COLO829 (cell line): Measurements from ENCODE around the gene SELENOO.

Experiments used
- DNase-seq: peaks from one replicate; pipeline ENCODE4 v3.0.0; 2012; ENCODE audit warnings: low spot score

The SELENOO gene

GRCh38 chr22:50217543-50218152 is 16.8 kb downstream of the SELENOO start:
- no peak for DNase-seq

DNA sequence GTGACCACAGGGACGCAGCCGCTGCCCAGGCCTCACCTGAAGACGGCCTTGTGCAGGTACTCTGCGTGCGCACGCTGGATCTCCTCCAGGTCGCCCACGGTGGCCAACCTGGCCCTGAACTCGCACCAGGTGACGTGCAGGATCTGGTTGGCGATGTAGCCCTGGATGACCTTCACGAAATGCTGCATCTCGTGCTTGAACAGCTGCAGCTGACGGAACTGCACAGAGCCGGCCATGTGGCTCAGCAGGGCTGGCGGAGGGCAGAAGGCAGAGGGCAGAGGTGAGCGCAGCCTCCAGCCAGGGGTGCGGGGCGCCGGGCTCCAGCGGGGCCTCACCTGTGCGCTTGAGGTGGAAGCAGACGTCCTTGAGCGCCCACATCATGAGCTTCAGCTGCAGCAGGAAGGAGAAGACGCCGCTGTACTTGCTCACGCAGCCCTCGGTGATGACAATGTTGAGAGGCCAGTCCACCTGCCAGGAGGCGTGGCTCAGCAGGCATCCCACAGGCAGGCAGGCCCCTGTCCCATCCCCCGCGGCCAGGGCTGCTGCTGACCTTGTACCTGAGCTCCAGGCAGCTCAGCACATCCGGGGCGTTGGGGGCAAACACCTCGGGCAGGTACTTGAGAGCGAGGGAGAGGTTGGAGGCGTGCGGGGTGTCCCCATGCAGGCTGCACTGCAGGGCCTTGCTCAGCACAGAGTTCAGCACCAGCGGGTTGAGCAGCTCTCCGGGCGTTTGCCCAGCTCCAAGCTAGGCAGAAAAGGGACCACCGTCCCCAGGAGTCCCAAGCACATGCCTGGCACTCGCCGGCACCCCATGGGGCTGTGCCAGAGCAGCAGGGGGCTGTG is 17.6 kb downstream of the SELENOO start:
- no peak for DNase-seq

DNA sequence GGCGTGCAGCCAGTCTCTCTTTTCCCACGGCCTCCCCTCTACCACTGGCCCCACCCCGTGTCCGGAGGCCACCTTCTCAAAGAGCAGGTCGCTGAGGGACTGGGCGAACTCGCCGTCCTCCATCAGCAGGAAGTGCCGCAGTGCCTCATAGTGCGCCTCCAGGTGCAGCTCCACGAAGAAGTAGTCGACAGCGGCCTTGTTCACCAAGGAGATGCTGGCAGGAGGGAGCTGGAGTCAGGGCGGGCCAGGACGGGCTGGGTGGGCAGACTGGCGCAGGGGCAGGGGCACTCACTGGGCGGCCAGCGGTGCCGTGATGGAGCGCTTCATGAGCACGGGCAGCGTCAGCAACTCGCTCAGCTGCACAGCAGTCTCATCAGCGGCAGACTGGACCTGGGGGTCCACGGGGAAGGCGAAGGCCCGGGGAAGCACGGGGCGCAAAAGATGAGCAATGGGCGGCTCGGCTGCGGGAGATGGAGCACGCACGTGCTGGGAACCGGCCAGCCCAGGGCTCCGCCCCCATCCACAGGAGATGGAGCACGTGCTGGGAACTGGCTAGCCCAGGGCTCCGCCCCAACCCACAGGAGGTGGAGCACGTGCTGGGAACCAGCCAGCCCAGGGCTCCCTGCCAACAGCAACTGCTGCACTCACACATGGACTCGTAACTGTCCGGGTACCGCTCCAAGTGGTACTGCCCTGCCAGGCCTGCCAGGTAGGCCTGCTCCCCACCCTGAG is 18.4 kb downstream of the SELENOO start:
- peak; percentile 88 for DNase-seq

GRCh38 chr22:50219800-50220602 is 19.2 kb downstream of the SELENOO start:
- no peak for DNase-seq

- no peak for DNase-seq
These were observed 20.0 kb downstream of the SELENOO start for GRCh38 chr22:50220603-50221409.

DNA sequence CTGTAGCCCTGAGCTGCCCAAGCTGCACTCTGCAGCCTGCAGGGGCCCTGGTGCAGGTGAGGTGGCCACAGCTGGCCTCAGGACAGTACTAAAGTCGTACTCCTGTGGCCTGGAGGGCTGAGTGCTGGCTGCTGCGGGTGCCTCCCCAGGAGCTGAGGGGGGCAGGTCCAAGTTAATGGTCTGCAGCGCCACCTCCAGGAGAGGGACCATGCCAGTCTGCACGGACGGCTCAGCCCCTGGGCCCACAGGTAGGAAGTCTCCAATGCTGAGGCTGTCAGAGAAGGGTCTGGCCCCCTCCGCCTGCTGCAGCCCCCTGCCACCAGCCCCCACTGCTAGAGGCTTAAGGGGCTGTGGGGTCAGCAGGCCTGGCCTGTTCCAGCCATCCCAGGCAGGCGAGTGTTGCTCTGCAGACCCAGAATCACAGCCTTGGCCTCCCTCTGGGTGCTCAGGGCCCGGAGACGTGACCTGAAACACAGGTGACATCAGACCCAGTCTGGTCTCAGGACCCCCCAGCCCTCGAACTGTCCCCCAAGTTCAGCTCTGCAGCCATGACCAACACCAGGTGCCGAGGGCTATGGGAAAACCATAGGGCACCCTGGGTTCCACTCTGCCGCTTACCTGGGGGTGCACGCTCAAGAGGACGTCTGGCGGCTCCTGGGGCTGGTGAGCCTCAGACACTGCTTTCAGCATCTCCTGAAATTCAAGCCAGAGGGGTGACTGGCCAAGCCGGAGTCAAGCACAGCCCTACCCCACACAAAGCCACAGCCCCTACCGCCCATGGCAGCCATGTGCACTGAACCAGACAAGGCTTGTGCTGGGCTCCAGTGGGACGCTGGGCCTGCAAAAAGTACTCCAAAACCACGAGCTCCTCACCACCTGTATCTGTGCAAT is 20.8 kb downstream of the SELENOO start:
- no peak for DNase-seq

GRCh38 chr22:50222508-50222907 is 21.7 kb downstream of the SELENOO start:
- no peak for DNase-seq

- no peak for DNase-seq
These were observed 23.3 kb downstream of the SELENOO start for GRCh38 chr22:50224071-50224470.

- no peak for DNase-seq
These were observed 24.6 kb downstream of the SELENOO start for GRCh38 chr22:50225200-50225969.

GRCh38 chr22:50226063-50226874 is 25.5 kb downstream of the SELENOO start:
- no peak for DNase-seq

- no peak for DNase-seq
These were observed 26.0 kb downstream of the SELENOO start for GRCh38 chr22:50226875-50227165.

DNA sequence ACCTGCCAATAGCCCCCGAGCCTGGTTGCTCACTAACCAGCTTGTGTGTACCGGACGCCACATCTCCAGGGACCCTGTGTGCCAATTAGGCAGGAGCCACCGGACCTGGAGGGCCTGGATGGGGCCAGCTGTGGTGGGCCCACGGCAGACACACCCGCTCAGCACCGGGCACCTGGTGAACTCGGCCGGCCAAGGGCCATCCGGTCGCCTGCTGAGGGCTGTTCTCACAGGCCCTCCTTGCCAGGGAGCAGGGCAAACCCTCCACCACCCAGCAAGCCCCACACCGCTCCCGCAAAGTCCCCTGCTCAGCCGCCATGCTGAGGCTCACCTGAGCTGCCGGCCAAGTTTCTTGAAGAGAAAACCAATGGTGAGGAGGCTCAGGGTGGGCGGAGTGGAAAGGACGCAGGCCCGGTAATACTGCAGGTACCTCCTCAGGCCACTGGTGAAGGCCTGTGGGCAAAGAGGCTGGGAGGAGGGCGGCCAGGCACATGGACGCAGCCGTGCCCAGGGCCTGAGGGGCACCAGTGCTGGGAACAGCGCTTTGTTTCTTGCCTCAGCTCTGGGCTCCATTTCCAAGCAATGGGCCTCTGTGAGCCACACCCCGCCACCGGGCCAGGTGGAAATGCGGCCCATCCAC is 26.9 kb downstream of the SELENOO start:
- no peak for DNase-seq

GRCh38 chr22:50228366-50228765 is 27.6 kb downstream of the SELENOO start:
- DNase-seq: no peak

GRCh38 chr22:50229370-50229769 is 28.6 kb downstream of the SELENOO start:
- no peak for DNase-seq

DNA sequence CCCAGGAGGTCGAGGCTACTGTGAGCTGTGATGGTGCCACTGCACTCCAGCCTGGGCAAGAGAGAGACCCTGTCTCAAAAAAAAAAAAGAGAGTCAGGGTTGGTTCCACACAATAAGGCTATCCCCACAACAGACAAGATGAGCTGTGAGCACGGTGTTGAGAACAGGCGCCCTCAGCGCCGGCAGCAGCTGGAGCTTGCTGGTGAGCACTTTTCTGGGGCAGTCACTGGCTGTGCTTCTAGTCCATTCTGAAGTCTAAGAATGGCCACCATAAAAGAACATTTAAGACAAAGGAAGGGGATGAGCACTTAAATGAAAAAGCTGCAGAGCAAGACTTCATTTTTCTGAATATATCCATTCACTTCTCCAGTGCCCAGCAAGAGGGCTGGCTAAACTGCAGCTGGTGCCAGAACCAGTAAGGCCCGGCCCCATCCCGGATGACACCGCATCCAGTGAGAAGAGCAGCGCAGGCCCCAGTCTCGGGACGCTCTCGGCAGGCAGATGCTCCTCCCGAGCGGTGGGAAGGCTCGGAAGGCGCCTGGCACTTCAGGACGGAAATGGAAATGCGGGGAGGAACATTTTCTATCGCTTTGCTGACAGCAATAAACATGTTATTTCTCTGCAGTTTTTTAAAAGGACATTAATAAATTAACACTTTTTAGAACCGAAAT is 31.8 kb downstream of the SELENOO start:
- no peak for DNase-seq

DNA sequence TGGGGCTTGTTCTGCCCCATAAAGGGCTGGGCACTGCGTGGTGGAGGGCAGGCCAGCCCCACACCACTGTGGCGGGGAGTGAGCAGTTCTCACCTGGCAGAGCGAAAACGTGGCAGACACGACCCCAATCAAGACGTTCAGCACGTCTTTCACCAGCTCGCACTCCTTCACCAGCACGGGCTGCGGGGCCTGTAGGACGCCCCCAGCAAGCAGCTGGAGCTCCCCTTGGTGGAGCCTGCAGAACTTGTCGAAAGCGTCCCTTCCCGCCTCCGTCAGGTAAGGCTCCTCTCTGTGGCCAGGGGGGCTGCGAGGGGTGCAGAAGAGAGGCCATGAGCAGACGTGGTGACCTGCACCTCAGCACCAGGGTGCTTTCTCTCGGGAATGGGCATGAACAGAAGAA is 32.4 kb downstream of the SELENOO start:
- DNase-seq: no peak

- DNase-seq: peak; percentile 48
These were observed 36.1 kb downstream of the SELENOO start for GRCh38 chr22:50236731-50237409.
